Measurements from ENCODE around the gene RPL19. TPM values are rescaled to one million over a fixed set of nuclear protein-coding genes. Genes with fewer than 3 reads are reported as not detected.

Gene RPL19
- polyA plus RNA-seq, 1 donor (not counting 4 experiments of a cell fraction or from before 2014, with no cell fraction given): 1,957 TPM

DNA sequence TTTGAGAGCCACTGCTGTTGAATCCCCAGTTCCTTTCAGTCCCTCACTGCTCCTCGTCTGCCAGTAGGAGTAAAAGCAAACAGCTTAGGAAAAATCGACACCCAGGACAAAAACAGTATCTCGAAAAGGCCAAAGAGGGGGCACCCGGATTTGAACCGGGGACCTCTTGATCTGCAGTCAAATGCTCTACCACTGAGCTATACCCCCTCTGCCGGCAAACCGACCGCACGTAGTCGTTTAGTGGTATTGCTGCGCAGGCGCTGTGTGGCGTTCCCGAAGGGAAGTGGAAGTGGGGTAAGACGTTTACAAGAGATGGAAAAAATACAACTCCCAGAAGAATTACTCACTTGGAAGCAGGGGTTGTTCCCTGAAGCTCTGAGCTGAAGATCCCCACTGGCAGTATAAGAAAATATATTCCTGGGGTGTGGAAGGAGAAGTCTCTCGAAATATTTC is 46.5 kb upstream of the RPL19 start:
- H3K9ac ChIP-seq (ENCODE audit: control insufficient read depth, extremely low read depth, insufficient read depth, low read length): peak overlapping the region; percentile 81
- H3K9me1 ChIP-seq (ENCODE audit: control insufficient read depth, extremely low read depth, insufficient read depth, low read length): no peaks in the 10 kb centered on the region
- peak; percentile 66 for DNase-seq (ENCODE audit: low read depth, low spot score)
- H3K79me2 ChIP-seq (ENCODE audit: control insufficient read depth, insufficient read depth, low read length): no peaks in the 10 kb centered on the region
- TF ChIP-seq EZH2 (IDR thresholded peaks at IDR 0.05; ENCODE audit: low read length): no peak
- no peak for TF ChIP-seq CTCF (optimal IDR thresholded peaks at IDR 0.05 in 1 of 3, IDR thresholded peaks at IDR 0.05 in 1 of 3, conservative IDR thresholded peaks at IDR 0.05 in 1 of 3; ENCODE audit: extremely low read depth in 1 of 3, insufficient read depth in 2 of 3, low read length in 3 of 3)
- peak overlapping the region; percentile 85 for H2AFZ ChIP-seq (ENCODE audit: control insufficient read depth, low read length)
- H4K20me1 ChIP-seq (ENCODE audit: control insufficient read depth, extremely low read depth, insufficient read depth, low read length): no peaks in the 10 kb centered on the region
- peak overlapping the region; percentile 46 for H3K27ac ChIP-seq (ENCODE audit: control insufficient read depth, insufficient read depth, low read length)
- no peaks in the 10 kb centered on the region for H3K36me3 ChIP-seq (ENCODE audit: control insufficient read depth in 2 of 2, extremely low read depth in 1 of 2, insufficient read depth in 2 of 2, low read length in 2 of 2)
- no peaks in the 10 kb centered on the region for H3K9me3 ChIP-seq (ENCODE audit: control insufficient read depth, low read depth, low read length)
- peaks cover 18% of the 10 kb centered on the region for H3K4me1 ChIP-seq (ENCODE audit: control insufficient read depth, extremely low read depth, insufficient read depth, low read length)
- peak overlapping the region; percentile 96 for H3K4me2 ChIP-seq (ENCODE audit: control insufficient read depth, extremely low read depth, insufficient read depth, low read depth, low read length)
- peak overlapping the region; percentile 55 to 83 (median 81) for H3K4me3 ChIP-seq (ENCODE audit: control insufficient read depth in 2 of 3, extremely low read depth in 1 of 3, insufficient read depth in 2 of 3, low read depth in 1 of 3, low read length in 3 of 3)
- dilution Hi-C loops (cut with MboI; ENCODE audit: extremely low pct_ligation_motif_present, low sequenced_read_pairs): no loop called here
- H3K27me3 ChIP-seq (ENCODE audit: control insufficient read depth, extremely low read depth, insufficient read depth, low read length): peaks cover 26% of the 10 kb centered on the region
- FAIRE-seq: no peak

DNA sequence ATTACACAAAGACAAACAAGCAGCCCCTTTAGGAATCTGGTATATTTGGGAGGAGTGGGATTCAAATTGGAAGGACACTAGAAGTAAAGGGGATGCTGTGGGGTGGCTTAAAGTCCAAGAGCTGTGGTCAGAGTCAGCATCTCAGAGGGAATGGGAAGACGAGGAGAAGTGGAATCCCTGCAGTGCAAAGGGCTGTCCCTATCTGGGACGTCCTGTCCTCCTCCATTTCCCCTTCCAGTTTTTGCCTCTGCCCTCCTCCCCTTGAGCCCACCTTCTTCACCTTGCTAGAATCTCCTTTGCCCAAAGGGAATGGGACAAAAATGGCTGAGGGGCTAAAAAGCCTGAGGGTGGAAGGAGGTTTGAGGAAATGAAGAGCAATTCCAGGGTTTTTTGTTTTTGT is 44.4 kb upstream of the RPL19 start:
- FAIRE-seq (no peak), DNase-seq (ENCODE audit: low read depth, low spot score) (no peak)
- no peak overlapping the region for H3K4me2 ChIP-seq (ENCODE audit: control insufficient read depth, extremely low read depth, insufficient read depth, low read depth, low read length)
- H3K36me3 ChIP-seq (ENCODE audit: control insufficient read depth in 2 of 2, extremely low read depth in 1 of 2, insufficient read depth in 2 of 2, low read length in 2 of 2): no peaks in the 10 kb centered on the region
- H4K20me1 ChIP-seq (ENCODE audit: control insufficient read depth, extremely low read depth, insufficient read depth, low read length): no peaks in the 10 kb centered on the region
- H3K4me1 ChIP-seq (ENCODE audit: control insufficient read depth, extremely low read depth, insufficient read depth, low read length): peaks cover 18% of the 10 kb centered on the region
- no peak overlapping the region for H3K27ac ChIP-seq (ENCODE audit: control insufficient read depth, insufficient read depth, low read length)
- H3K9ac ChIP-seq (ENCODE audit: control insufficient read depth, extremely low read depth, insufficient read depth, low read length): no peak overlapping the region
- no peaks in the 10 kb centered on the region for H3K79me2 ChIP-seq (ENCODE audit: control insufficient read depth, insufficient read depth, low read length)
- TF ChIP-seq EZH2 (IDR thresholded peaks at IDR 0.05; ENCODE audit: low read length) (no peak), CTCF (optimal IDR thresholded peaks at IDR 0.05 in 1 of 3, IDR thresholded peaks at IDR 0.05 in 1 of 3, conservative IDR thresholded peaks at IDR 0.05 in 1 of 3; ENCODE audit: extremely low read depth in 1 of 3, insufficient read depth in 2 of 3, low read length in 3 of 3) (no peak)
- no peaks in the 10 kb centered on the region for H3K9me1 ChIP-seq (ENCODE audit: control insufficient read depth, extremely low read depth, insufficient read depth, low read length)
- H3K9me3 ChIP-seq (ENCODE audit: control insufficient read depth, low read depth, low read length): no peaks in the 10 kb centered on the region
- H3K4me3 ChIP-seq (ENCODE audit: control insufficient read depth in 2 of 3, extremely low read depth in 1 of 3, insufficient read depth in 2 of 3, low read depth in 1 of 3, low read length in 3 of 3): no peak overlapping the region
- H3K27me3 ChIP-seq (ENCODE audit: control insufficient read depth, extremely low read depth, insufficient read depth, low read length): peaks cover 15% of the 10 kb centered on the region
- dilution Hi-C loops (cut with MboI; ENCODE audit: extremely low pct_ligation_motif_present, low sequenced_read_pairs): no loop called here
- H2AFZ ChIP-seq (ENCODE audit: control insufficient read depth, low read length): no peak overlapping the region

All from keratinocyte (primary cell).